ENCODE results near the gene ZNF549. TPM values are rescaled to one million over a fixed set of nuclear protein-coding genes. Genes with fewer than 3 reads are reported as not detected.

The ZNF549 gene
- total RNA-seq, 1 donor from 2014 or later = 11.3 TPM

DNA sequence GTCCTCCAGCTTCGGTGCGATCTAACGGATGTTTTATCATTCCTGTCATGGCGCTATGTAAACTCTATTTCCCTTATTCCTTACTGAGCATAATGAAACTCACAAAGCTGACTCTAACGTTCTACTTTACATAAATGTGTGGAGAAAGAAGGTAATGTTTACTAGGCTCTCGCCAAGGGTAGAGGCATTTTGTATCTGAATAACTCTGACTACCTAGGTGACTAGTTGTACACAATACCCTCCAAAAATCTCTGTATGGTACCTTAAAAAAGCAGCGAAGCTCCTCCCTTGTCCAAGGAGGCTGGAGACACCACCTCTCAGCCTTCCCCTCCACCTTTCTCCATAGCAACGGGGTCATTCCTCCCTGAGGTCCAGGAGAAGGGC lies 72.2 kb downstream of the ZNF549 start:
- no peak for DNase-seq (ENCODE audit: low spot score in 2 of 2, unreplicated experiment in 2 of 2)
- H3K4me1 Mint-ChIP-seq = peaks cover 8% of the 10 kb centered on the region
- H3K36me3 Mint-ChIP-seq = peaks cover 32% of the 10 kb centered on the region
- peaks cover 61% of the 10 kb centered on the region for H3K9me3 Mint-ChIP-seq
- peak overlapping the region; percentile 82 for H3K4me3 Mint-ChIP-seq
- H3K27ac Mint-ChIP-seq = peak overlapping the region; percentile 87
- TF ChIP-seq, protein P1, sequence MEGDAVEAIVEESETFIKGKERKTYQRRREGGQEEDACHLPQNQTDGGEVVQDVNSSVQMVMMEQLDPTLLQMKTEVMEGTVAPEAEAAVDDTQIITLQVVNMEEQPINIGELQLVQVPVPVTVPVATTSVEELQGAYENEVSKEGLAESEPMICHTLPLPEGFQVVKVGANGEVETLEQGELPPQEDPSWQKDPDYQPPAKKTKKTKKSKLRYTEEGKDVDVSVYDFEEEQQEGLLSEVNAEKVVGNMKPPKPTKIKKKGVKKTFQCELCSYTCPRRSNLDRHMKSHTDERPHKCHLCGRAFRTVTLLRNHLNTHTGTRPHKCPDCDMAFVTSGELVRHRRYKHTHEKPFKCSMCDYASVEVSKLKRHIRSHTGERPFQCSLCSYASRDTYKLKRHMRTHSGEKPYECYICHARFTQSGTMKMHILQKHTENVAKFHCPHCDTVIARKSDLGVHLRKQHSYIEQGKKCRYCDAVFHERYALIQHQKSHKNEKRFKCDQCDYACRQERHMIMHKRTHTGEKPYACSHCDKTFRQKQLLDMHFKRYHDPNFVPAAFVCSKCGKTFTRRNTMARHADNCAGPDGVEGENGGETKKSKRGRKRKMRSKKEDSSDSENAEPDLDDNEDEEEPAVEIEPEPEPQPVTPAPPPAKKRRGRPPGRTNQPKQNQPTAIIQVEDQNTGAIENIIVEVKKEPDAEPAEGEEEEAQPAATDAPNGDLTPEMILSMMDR (IDR thresholded peaks at IDR 0.05; ENCODE audit: unreplicated experiment) = no peak
- H3K27me3 Mint-ChIP-seq (ENCODE audit: low read depth) = no peaks in the 10 kb centered on the region

DNA sequence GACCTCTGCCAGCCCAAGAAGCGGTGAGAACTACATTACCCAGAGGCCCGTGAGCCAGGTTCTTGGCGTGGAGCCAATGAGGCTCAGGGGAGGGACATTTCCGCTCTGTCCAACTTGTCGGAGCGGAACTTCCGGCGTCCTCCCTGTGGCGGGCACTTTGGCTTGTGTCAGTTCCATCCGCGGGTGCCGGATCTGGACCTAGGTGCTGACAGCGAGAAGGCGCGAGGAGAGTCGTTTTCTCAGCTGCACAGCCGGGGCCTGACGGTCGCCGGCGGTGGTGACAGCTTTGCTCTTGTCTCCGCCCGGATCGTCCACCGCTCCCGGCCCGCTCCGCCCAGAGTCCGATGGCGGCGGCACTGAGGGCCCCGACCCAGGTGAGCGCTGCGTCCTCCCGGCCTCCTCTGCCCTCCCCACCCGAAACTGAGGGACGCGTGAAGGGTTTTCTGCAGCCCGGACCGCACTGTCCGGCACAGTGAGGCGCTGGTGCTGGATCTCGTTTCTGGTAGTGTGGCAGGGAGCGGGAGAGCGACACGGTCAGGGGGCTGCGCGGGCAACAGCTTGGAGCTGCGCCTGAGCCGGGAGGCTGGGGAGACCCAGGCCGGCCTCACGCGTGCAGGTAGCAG lies 72.7 kb downstream of the ZNF549 start, which contains the start of gene ZNF530:
TSS of gene ZNF530 (plus strand) at position 125 of the 623 bp plus-strand sequence. CDS start 4,461 bp downstream, outside the sequence.
- TF ChIP-seq, protein P1 (IDR thresholded peaks at IDR 0.05; ENCODE audit: unreplicated experiment) = no peak

DNA sequence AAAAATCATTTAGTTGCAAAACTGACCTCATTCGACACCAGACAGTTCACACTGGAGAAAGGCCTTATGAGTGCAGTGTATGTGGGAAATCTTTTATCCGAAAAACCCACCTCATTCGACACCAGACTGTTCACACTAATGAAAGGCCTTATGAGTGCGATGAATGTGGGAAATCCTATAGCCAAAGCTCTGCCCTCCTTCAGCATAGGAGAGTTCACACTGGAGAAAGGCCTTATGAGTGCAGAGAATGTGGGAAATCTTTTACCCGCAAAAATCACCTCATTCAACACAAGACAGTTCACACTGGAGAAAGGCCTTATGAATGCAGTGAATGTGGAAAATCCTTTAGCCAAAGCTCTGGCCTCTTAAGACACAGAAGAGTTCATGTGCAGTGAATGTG lies 79.8 kb downstream of the ZNF549 start:
- H3K27me3 Mint-ChIP-seq (ENCODE audit: low read depth) = no peaks in the 10 kb centered on the region
- DNase-seq (ENCODE audit: low spot score in 2 of 2, unreplicated experiment in 2 of 2) = no peak
- H3K4me3 Mint-ChIP-seq = no peak overlapping the region
- H3K36me3 Mint-ChIP-seq = peaks cover 63% of the 10 kb centered on the region
- no peaks in the 10 kb centered on the region for H3K4me1 Mint-ChIP-seq
- TF ChIP-seq, protein P1 (IDR thresholded peaks at IDR 0.05; ENCODE audit: unreplicated experiment) = no peak
- no peak overlapping the region for H3K27ac Mint-ChIP-seq
- peaks cover 62% of the 10 kb centered on the region for H3K9me3 Mint-ChIP-seq

More for the DNA sequence above, 72.7 kb downstream of the ZNF549 start, which contains the start of gene ZNF530:
- Mint-ChIP-seq H3K36me3 (peaks cover 37% of the 10 kb centered on the region), H3K27ac (peak within 1 kb of the TSS; percentile 87), H3K4me3 (peak within 1 kb of the TSS; percentile 82), H3K27me3 (ENCODE audit: low read depth) (no peaks in the 10 kb centered on the region), H3K9me3 (peaks cover 63% of the 10 kb centered on the region), H3K4me1 (peaks cover 8% of the 10 kb centered on the region)
- peak; percentile 77 to 88 for DNase-seq (ENCODE audit: low spot score in 2 of 2, unreplicated experiment in 2 of 2)

Other genes starting within 250 kb of the ZNF549 start
- gene ZNF460, start 246.9 kb upstream of the ZNF549 start, total RNA-seq = 72.7 to 80.0 TPM (median 76.2 TPM) in 3 replicates
- gene ZNF543, start 206.9 kb upstream of the ZNF549 start, total RNA-seq = 11.7 to 12.1 TPM (median 12.0 TPM) in 3 replicates
- 12.2 to 13.6 TPM (median 13.2 TPM) in 3 replicates for gene ZNF304, start 176.1 kb upstream of the ZNF549 start, total RNA-seq
- gene TRAPPC2B, start 163.8 kb upstream of the ZNF549 start, total RNA-seq = 10.3 to 12.4 TPM (median 12.2 TPM) in 3 replicates
- 3.9 to 6.8 TPM (median 4.7 TPM) in 3 replicates for gene ZNF547, start 163.8 kb upstream of the ZNF549 start, total RNA-seq
- 39.1 to 41.1 TPM (median 40.5 TPM) in 3 replicates for gene ZNF548, start 137.5 kb upstream of the ZNF549 start, total RNA-seq
- 16.3 to 18.4 TPM (median 17.4 TPM) in 3 replicates for gene ZNF17, start 116.2 kb upstream of the ZNF549 start, total RNA-seq
- gene ZNF749, start 92.0 kb upstream of the ZNF549 start, total RNA-seq = 20.1 to 23.7 TPM (median 21.9 TPM) in 3 replicates
- gene VN1R1, start 70.2 kb upstream of the ZNF549 start, total RNA-seq = 1.2 to 1.7 TPM (median 1.6 TPM) in 3 replicates
- 13.8 to 15.5 TPM (median 14.0 TPM) in 3 replicates for gene ZNF772, start 49.8 kb upstream of the ZNF549 start, total RNA-seq
- gene ZNF419, start 39.6 kb upstream of the ZNF549 start, total RNA-seq = 20.0 to 22.3 TPM (median 22.3 TPM) in 3 replicates
- 9.3 to 9.7 TPM (median 9.4 TPM) in 3 replicates for gene ZNF773, start 27.4 kb upstream of the ZNF549 start, total RNA-seq
- gene ZNF550, start 32.5 kb downstream of the ZNF549 start, total RNA-seq = 10.3 to 13.3 TPM (median 11.3 TPM) in 3 replicates
- gene ZNF416, start 51.6 kb downstream of the ZNF549 start, total RNA-seq = 9.4 to 10.0 TPM (median 9.5 TPM) in 3 replicates
- 15.4 to 17.1 TPM (median 16.7 TPM) in 3 replicates for gene ZIK1, start 56.8 kb downstream of the ZNF549 start, total RNA-seq
- 4.8 to 6.1 TPM (median 6.0 TPM) in 3 replicates for gene ZNF530, start 72.5 kb downstream of the ZNF549 start, total RNA-seq
- 33.5 to 40.5 TPM (median 40.4 TPM) in 3 replicates for gene ZNF134, start 86.9 kb downstream of the ZNF549 start, total RNA-seq
- 25.3 to 28.7 TPM (median 25.4 TPM) in 3 replicates for gene ZNF211, start 105.8 kb downstream of the ZNF549 start, total RNA-seq
- gene ZSCAN4, start 141.6 kb downstream of the ZNF549 start, total RNA-seq = not detected in 3 replicates
- 14.5 to 19.0 TPM (median 14.6 TPM) in 3 replicates for gene ZNF551, start 154.6 kb downstream of the ZNF549 start, total RNA-seq
- gene ZNF154, start 181.8 kb downstream of the ZNF549 start, total RNA-seq = 42.4 to 43.0 TPM (median 42.7 TPM) in 3 replicates
- 8.5 to 9.3 TPM (median 9.3 TPM) in 3 replicates for gene ZNF671, start 200.3 kb downstream of the ZNF549 start, total RNA-seq
- gene ZNF776, start 219.5 kb downstream of the ZNF549 start, total RNA-seq = 29.1 to 30.4 TPM (median 29.7 TPM) in 3 replicates
- gene ZNF586, start 242.3 kb downstream of the ZNF549 start, total RNA-seq = 29.7 to 33.7 TPM (median 31.3 TPM) in 3 replicates